M059J (cell line): Measurements from ENCODE around the gene UGT1A5. TPM values are rescaled to one million over a fixed set of nuclear protein-coding genes. Genes with fewer than 3 reads are reported as not detected.
"Not testable (repeated sequence)": the region's sequence is repeated elsewhere in the genome, so short reads cannot be mapped to it uniquely, and the experiment has no call there.

Source experiments
- DNase-seq: peaks from one replicate; pipeline ENCODE4 v3.0.0-alpha.2; 2012; ENCODE audit warnings: low read depth
- total RNA-seq: library from RNA; depleted of rRNA; stranded (reverse); fragments of >200 nt; shearing (Covaris generic); gene quantifications from 2 replicates; pipeline ENCODE4 v1.2.3, GENCODE V29; 2014

UGT1A5 gene
- total RNA-seq, 1 experiment from 2014 or later = not detected

DNA sequence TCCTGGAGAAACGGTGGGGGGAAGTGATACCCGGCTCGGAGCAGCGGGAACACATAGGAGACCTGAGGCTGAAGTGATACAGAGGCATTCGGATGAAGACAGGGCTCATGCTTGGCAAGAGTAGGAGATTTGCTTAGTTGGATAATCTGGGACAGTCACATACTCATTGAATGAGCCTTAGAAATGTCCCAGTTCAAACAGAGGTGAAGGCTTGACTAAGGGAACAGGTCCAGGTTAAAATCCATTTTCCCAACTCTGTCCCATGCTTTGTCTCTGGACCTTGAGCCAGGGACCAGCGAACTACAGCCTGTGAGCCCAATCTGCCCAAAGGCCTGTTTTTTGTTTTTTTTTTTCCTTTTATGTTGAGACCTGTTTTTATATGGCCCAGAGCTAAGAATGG is 18.7 kb upstream of the UGT1A5 start:
- no peak for DNase-seq

DNA sequence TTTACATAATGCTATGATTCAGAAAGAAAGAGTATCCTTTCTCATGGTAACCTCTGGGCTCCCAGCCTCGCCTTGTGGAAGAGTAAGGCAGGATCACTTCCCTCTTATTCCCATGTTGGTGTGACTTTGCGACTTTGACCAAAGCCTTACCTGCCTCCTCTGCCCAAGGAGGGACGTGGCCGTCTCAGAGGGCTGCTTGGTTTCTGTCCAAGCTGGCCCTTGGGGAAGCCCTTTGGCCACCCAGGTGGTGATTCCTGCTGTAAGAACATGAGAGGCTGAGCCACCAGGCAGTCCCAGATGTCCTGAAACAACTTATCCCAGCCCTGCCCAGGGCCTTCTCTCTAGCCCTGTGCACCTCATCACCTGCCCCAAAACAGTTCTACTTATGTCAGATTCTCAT is 14.0 kb upstream of the UGT1A5 start:
- no peak for DNase-seq

DNA sequence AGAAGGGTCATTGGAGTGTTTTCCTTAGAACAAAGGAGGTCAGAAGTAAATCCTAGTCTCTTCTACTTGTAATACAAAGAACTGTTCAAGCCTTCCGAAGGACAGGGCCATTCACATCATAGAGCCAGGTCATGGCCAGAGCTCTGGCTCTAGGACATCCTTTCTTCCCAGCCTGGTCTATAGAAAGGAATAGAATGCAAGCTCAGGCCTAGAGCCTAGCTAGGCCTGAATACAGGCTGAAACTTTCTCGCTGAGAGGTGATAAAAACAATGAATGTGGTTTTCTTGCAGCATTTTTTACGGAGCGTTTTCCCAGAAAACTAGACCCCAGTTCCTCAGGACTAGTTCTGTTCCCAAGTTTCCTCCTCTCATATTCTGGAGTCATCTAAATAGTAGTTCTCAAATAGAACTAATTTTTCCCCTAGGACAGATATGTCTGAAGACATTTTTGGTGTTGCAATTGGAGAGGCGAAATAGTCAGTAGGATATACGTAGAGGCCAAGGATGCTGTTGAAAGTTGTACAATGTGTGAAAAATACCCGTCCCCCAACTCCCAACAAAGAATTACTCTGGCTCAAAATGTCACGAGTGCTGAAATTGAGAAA is 13.2 kb upstream of the UGT1A5 start:
- DNase-seq = no peak

DNA sequence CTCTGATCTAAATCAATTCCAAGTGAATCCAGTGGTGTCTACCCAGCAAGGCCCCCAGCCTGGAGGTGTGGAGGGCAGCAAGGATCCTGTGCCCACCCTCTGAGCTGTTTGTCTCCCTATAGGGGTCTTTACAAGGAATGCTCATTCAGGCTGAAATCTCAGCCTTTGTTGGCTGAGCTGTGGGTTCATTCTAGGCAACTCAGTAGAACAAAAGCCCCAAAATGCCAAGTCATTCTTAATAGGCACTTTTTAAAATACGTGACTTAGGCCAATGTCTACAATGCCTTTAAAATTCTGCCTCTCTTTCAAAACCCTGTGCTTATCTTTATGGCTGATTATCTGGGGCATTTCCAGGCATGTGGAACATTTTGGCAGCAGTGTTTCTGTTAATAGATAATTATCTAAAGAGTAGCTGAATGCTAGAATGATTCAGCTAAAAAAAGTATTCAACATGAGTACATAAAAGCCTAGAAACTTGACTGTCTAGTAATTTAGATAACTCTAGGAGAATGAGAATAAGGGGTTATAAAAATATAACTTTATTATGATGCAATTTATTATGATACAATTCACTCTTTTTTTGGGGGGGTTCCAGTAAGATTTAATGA is 12.6 kb upstream of the UGT1A5 start:
- peak; percentile 88 for DNase-seq

DNA sequence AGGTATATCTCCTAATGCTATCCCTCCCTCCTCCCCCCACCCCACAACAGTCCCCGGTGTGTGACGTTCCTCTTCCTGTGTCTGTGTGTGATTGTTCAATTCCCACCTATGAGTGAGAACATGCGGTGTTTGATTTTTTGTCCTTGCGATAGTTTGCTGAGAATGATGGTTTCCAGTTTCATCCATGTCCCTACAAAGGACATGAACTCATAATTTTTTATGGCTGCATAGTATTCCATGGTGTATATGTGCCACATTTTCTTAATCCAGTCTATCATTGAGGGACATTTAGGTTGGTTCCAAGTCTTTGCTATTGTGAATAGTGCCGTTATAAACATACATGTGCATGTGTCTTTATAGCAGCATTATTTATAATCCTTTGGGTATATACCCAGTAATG is 11.9 kb upstream of the UGT1A5 start:
- DNase-seq = not testable (repeated sequence)

DNA sequence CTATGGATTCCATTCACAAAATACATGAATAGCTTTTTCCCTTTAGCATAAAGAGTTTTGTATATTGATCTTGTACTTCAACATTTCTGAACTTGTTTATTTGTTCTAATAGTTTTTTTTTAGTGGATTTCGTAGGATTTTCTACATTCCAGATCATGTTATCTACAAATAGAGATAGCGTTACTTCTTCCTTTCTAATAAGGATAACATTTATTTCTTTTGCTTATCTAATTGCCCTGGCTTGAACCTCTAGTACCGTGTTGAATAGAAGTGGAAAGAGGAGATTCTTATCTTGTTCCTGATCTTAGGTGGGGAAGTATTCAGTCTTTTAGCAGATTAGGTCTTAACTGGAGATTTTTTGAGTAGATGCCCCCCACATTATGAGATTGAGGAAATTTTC is 10.5 kb upstream of the UGT1A5 start:
- DNase-seq = no peak

DNA sequence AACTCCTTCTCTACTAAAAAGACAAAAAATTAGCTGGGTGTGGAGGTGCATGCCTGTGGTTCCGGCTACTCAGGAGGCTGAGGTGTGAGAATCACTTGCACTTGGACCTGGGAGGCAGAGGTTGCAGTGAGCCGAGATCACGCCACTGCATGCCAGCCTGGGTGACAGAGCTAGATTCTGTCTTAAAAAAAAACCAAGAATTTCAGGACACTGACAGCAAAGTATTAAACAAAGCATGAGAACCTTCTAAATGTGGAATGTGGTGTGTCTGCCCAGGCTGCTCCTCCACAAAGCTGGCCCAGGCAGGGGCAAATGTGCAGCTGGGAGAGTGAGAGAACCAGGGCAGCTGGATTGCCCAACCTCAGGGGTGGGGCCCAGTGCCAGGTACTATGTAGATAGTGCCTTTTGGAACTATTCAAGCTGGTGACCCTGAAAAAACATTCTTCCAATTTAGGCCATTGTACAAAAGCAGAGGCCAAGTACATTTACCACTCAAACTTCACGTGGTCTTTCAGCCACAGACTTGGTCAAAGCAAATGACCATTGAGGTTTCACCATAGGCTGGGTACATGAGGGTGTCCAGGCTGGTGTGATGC is 6.7 kb upstream of the UGT1A5 start:
- DNase-seq = peak; percentile 63

DNA sequence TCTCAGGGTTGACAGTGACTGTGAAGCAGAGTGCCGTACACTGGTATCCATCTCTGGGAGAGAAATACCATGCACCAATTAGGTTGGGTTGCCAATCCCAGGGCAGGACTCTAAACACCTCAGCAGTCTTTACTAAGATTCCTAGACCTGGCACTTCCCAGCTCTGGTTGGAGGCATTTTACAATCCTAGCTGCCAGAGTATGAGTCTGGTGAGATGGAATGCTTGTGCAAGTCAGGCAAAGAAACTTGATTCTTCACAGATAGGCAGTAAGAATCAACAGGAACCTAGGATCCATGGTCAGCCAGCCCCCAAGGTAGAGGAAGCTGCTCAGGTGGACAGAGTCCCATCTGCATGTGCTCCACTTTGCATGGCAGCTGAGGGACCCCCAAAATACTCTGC is 6.0 kb upstream of the UGT1A5 start:
- DNase-seq = peak; percentile 85

DNA sequence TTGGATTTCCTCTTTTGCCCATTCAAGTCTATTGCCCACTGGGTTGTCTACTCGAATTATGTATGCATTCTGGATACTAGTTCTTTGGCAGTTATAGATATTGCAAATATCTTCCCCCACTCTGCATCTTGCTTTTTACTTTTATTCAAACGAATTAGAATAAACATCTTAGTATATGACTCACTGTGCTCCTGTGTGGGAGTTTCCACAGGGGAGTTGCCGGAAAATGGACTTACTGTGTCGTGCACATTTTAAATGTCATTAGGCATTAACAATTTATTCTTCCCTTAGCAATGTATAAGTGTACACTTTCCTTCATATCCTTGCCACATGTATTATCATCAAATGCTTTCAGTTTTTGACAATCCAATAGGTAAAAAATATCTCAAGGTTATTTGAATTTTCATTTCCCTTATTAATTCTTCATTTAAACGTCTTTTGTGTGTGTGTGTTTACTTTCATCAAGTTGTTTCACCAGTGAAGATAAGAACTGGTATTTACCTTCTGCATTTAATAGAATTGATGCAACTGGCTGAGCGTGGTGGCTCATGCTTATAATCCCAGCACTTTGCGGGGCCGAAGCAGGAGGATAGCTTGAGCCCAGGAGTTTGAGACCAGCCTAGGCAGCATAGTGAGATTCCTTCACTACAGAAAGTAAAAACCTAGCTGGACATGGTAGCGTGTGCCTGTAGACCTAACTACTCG is 4.6 kb upstream of the UGT1A5 start:
- DNase-seq = peak; percentile 63

DNA sequence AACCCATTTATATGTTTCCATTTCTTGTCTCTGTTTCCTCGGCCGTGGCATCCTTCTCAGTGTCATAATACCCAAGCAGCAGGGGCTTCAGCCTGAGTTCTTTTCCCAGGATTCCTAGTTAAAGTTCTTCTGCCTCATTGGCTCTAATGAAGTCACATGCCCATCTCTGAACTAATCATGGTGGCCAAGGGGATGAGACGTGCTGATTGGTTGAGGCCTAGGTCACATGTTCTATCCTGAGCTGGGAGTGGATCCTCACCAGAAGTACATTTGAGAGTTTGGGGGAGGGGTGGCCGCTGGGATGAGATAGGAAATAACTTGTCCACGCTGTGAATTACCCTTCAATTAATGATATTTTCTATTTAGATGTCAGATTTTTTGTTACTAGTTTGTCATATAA is 3.8 kb upstream of the UGT1A5 start:
- no peak for DNase-seq

DNA sequence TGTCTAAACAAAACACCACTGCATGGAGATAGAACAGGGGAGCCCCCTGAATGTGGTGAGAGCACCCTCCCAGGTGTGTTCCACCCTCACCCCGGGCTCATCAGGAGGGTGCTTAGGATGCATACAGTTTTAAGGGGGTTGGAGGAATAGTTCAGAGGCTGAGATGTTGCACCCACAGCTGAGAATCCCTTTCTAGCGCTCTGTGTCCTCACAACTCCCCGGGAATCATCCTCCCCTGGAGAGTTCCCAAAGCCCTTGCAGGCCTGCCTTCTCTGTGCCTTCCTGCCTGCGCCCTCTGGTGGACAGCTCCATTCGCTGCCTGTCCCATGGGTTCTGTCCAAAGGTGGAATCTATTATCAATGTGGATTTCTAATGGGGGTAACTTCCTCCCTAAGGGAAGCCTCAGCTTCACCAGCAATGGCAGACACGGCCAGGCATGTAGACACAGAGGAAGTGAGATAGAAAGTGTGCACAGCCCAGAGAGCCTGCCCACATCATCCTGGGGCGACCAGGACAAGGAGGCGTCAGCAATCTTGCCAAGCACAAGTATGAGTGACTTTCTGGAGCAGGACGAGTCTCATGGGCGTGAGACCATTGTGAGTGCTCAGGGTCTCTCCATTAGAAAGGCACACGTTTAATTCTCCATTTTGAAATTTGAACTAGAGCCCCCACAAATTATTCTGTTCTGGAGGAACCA is 1.2 kb upstream of the UGT1A5 start:
- DNase-seq = peak; percentile 79

DNA sequence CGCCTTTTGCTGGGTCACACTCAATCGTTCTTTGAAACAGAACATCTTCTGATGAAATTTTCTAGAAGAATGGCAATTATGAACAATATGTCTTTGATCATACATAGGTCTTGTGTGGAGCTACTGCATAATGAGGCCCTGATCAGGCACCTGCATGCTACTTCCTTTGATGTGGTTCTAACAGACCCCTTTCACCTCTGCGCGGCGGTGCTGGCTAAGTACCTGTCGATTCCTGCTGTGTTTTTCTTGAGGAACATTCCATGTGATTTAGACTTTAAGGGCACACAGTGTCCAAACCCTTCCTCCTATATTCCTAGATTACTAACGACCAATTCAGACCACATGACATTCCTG is 532 bp downstream of the UGT1A5 start:
- no peak for DNase-seq

DNA sequence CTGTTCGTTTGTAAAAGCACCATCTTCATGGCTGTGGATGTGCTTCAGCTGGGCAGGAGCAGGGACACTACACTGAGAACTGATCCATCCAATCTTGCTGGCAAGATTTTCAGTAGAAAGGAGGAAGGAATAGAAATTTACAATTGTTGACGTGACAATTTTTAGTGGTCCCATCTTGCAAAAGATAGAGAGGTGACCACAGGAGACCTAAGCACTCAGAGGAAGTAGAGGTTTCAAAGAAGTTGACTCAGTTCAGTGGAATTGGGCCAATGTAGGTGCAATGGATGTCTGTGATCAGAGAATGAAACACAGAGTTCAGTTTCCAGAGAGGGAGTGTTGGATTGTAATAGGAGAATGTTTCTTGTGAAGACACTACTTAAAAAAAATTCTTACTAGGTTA is 1.4 kb downstream of the UGT1A5 start:
- DNase-seq = peak; percentile 66

DNA sequence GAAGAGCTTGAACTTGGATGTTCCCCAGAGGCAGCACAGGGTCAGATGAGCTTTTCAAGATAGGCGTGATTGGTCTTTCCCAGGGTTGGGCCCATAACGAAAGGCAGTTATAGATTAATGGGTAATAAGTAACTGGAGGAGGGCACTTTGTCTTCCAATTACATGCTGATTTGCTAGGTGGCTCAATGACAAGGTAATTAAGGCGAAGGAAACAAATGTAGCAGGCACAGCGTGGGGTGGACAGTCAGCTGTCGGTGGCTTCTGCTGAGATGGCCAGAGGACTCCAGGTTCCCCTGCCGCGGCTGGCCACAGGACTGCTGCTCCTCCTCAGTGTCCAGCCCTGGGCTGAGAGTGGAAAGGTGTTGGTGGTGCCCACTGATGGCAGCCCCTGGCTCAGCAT is 5.8 kb downstream of the UGT1A5 start, which contains the start of gene UGT1A4:
Gene UGT1A4, plus strand, starts transcription at position 185 of the 400 bp plus-strand sequence. Its CDS starts 85 bp downstream, at position 270.
- no peak for DNase-seq

DNA sequence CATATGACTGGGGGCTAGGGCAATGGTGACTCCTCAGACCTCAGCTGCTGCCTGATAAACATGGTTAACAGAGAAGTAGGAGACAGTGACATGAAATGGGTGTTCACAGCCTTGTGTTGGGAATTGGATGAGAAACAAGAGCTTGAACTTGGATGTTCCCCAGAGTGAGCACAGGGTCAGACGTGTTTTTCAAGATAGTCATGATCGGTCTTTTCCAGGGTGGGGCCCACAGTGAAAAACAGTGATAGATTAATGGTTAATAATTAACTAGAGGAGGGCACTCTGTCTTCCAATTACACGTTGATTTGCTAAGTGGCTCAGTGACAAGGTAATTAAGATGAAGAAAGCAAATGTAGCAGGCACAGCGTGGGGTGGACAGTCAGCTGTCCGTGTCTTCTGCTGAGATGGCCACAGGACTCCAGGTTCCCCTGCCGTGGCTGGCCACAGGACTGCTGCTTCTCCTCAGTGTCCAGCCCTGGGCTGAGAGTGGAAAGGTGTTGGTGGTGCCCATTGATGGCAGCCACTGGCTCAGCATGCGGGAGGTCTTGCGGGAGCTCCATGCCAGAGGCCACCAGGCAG is 16.1 kb downstream of the UGT1A5 start, which contains the start of gene UGT1A3:
Gene UGT1A3, plus strand, starts transcription at position 320 of the 579 bp plus-strand sequence. Its CDS starts 85 bp downstream, at position 405.
- DNase-seq = no peak

DNA sequence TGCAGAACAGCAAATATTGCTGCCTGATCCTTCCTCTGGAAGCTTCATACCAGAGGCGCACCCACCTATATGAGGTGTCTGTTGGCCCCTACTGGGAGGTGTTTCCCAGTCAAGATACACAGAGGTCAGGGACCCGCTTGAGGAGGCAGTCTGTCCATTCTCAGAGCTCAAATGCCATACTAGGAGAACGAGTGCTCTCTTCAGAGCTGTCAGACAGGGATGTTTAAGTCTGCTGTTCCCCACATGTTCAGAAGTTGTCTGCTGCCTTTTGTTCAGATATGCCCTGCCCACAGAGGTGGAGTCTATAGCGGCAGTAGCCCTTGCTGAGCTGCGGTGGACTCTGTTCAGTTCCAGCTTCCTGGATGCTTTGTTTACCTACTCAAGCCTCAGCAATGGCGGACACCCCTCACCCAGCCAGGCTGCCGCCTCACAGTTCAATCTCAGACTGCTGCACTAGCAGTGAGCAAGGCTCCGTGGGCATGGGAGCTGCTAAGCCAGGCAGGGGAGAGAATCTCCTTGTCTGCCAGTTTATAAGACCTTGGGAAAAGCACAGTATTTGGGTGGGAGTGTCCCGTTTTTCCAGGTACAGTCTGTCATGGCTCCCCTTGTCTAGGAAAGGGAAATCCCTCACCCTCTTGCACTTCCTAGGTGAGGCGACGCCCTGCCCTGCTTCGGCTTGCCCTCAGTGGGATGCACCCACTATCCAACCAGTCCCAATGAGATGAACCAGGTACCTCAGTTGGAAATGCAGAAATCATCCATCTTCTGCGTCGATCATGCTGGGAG is 24.4 kb downstream of the UGT1A5 start:
- not testable (repeated sequence) for DNase-seq

DNA sequence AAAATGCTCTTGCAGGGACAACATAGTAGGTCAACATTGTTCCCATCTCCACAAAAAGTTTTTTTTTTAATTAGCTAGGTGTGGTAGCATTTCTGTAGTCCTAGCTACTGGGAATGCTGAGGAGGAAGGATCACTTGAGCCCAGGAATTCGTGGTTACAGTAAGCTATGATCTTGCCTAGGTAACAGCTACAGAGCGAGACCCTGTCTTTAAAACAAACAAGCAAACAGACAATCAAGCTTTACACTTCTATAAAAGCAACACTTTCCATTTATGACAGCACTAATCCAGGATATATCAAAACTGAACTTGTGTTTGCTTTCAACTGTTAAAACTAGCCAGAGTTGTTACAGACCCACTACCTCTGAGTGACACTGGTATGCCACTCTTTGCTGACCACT is 28.2 kb downstream of the UGT1A5 start:
- DNase-seq = no peak

DNA sequence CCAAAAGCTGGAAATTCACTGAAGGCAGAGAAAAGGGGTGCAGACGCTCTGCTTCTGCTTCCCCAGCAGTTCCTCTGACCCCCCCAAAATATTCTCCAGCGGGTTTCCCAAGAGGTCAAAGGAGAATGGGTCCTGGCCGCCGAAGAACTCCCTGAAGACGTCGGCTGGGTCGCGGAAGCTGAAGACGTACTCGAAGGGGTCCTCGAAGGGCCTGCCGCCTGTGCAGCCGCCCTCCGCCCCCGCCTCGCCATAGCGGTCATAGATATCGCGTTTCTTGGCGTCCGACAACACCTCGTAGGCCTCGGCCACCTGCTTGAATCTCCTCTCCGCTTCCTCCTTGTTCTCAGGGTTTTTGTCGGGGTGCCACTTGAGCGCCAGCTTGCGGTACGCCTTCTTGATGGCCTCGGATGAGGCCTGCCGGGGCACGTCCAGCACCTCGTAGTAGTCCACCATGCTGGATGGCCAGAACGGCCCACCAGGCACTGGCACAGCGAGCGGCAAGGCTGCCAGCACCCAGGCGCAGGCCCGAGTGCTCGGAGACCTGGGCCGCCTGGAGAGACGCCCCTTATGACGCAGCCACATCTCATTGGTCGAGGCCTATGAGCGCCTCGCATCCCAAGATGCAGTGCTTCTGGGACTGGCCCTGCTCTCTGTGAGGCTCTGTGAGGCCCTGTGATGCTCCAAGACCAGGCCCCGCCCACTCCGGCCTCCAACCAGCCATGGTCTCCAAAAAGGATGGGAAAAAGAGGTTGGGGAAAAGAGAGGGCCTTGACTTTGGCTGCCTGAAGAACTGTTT is 31.0 kb downstream of the UGT1A5 start:
- DNase-seq = no peak

DNA sequence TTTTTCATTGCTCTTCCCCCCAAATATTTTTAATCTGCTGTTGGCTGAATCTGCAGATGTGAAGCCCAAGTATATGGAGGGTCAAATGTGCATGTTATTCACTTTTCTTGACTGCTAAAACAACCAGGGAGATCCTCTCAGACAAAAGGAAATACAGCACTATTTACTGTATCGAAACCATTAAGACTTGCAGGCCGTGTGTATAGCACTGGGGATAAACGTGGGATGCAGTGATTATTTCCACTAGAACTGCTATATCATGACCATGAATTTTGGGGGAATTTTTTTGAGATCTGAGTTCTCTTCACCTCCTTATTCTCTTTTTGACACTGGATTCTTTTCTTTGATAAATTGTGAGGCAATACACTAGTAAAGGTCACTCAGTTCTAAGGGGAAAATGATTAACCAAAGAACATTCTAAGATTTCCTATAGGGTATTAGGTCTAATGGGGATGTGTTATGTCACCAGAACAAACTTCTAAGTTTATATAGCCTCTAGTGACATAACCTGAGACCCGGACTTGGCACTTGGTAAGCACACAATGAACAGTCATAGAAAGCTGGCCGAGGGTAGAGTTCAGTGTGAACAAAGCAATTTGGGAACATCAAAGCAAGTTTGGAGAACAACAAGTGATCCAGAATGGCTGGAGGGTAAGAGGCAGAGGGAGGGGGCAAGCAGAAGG is 32.5 kb downstream of the UGT1A5 start:
- no peak for DNase-seq
